Measurements from ENCODE around the gene GIMAP4. TPM values are rescaled to one million over a fixed set of nuclear protein-coding genes. Genes with fewer than 3 reads are reported as not detected.

The GIMAP4 gene
- not detected in 5 replicates for total RNA-seq (2022; extraction: Qiagen RNA extraction)

GRCh38 chr7:150567169-150567568, at the start of gene GIMAP4:
TSS of gene GIMAP4 (plus strand) at chr7:150567390. CDS start at chr7:150569902, 2,512 bp downstream.

Other genes starting within 250 kb of the GIMAP4 start
- gene LRRC61, start 244.0 kb upstream of the GIMAP4 start, total RNA-seq (2022; extraction: Qiagen RNA extraction): 0.05 to 0.16 TPM (median 0.08 TPM) in 5 replicates
- 0.17 TPM in 1 of 5 replicates, not detected in the others for gene ACTR3C, start 243.8 kb upstream of the GIMAP4 start, total RNA-seq (2022; extraction: Qiagen RNA extraction)
- gene RARRES2, start 225.8 kb upstream of the GIMAP4 start, total RNA-seq (2022; extraction: Qiagen RNA extraction): not detected in 5 replicates
- gene REPIN1, start 198.6 kb upstream of the GIMAP4 start, total RNA-seq (2022; extraction: Qiagen RNA extraction): 66.0 to 97.0 TPM (median 93.6 TPM) in 5 replicates
- gene ZNF775, start 188.1 kb upstream of the GIMAP4 start, total RNA-seq (2022; extraction: Qiagen RNA extraction): 4.6 to 7.6 TPM (median 6.5 TPM) in 5 replicates
- gene GIMAP8, start 116.8 kb upstream of the GIMAP4 start, total RNA-seq (2022; extraction: Qiagen RNA extraction): not detected in 5 replicates
- gene GIMAP7, start 52.5 kb upstream of the GIMAP4 start, total RNA-seq (2022; extraction: Qiagen RNA extraction): not detected in 5 replicates
- not detected in 5 replicates for gene GIMAP6, start 65.0 kb downstream of the GIMAP4 start, total RNA-seq (2022; extraction: Qiagen RNA extraction)
- 0.09 TPM in 1 of 5 replicates, not detected in the others for gene GIMAP2, start 118.3 kb downstream of the GIMAP4 start, total RNA-seq (2022; extraction: Qiagen RNA extraction)
- gene GIMAP1, start 149.2 kb downstream of the GIMAP4 start, total RNA-seq (2022; extraction: Qiagen RNA extraction): not detected in 5 replicates
- gene GIMAP5, start 170.0 kb downstream of the GIMAP4 start, total RNA-seq (2022; extraction: Qiagen RNA extraction): 0.14 TPM in 1 of 5 replicates, not detected in the others
- 0.12 to 0.13 TPM in 2 of 5 replicates, not detected in the others for gene TMEM176B, start 233.0 kb downstream of the GIMAP4 start, total RNA-seq (2022; extraction: Qiagen RNA extraction)
- gene TMEM176A, start 233.4 kb downstream of the GIMAP4 start, total RNA-seq (2022; extraction: Qiagen RNA extraction): not detected in 5 replicates